Smooth muscle cell (in vitro differentiated cells): ENCODE data around the gene APOC1. TPM values are rescaled to one million over a fixed set of nuclear protein-coding genes. Genes with fewer than 3 reads are reported as not detected.

Experiments
- DNase-seq: peaks from one replicate; lab custom pipeline; 2025; ENCODE audit not compliant: unreplicated experiment; lab: John Stamatoyannopoulos, UW
- H2AFZ ChIP-seq: fragments of 200-600 bp; sonication (generic); 2 replicates; pipeline ENCODE4 v1.6.0; 2016; ENCODE audit warnings: antibody characterized with exemption, low read depth, mild to moderate bottlenecking
- H3F3A ChIP-seq: fragments of 200-600 bp; sonication (generic); 2 replicates; pipeline ENCODE4 v1.6.0; 2017; ENCODE audit warnings: antibody characterized with exemption, low read depth
- H3K27ac ChIP-seq: fragments of 200-600 bp; sonication (generic); 2 replicates; pipeline ENCODE4 v1.5.1; 2016; ENCODE audit warnings: low read depth, mild to moderate bottlenecking
- H3K27me3 ChIP-seq: fragments of 200-600 bp; sonication (generic); 2 replicates; pipeline ENCODE4 v1.6.1; 2016; ENCODE audit warnings: low read depth, mild to moderate bottlenecking
- H3K36me3 ChIP-seq: fragments of 200-600 bp; sonication (generic); 2 replicates; pipeline ENCODE4 v1.5.1; 2016; ENCODE audit warnings: low read depth
- H3K4me1 ChIP-seq: fragments of 200-600 bp; sonication (generic); 2 replicates; pipeline ENCODE4 v1.5.1; 2016; ENCODE audit warnings: low read depth
- H3K4me2 ChIP-seq: fragments of 200-600 bp; sonication (generic); 2 replicates; pipeline ENCODE4 v1.6.0; 2016; ENCODE audit warnings: mild to moderate bottlenecking
- H3K4me3 ChIP-seq: fragments of 200-600 bp; sonication (generic); 2 replicates; pipeline ENCODE4 v1.5.1; 2016; ENCODE audit warnings: mild to moderate bottlenecking
- H3K79me2 ChIP-seq: fragments of 200-600 bp; sonication (generic); 2 replicates; pipeline ENCODE4 v1.6.0; 2016; ENCODE audit warnings: low read depth, mild to moderate bottlenecking
- H3K9ac ChIP-seq: fragments of 200-600 bp; sonication (generic); 2 replicates; pipeline ENCODE4 v1.6.0; 2016; ENCODE audit warnings: low read depth
- H3K9me3 ChIP-seq: fragments of 200-600 bp; sonication (generic); replicated peaks from 2 replicates; pipeline ENCODE4 v1.5.1; 2016; ENCODE audit warnings: low read depth
- H4K20me1 ChIP-seq: fragments of 200-600 bp; sonication (generic); 2 replicates; pipeline ENCODE4 v1.6.0; 2016; ENCODE audit warnings: low read depth
- CTCF ChIP-seq: fragments of 200-600 bp; sonication (generic); IDR thresholded peaks from 2 replicates; pipeline ENCODE4 v1.5.1; 2017; ENCODE audit warnings: borderline replicate concordance, mild to moderate bottlenecking, antibody characterized with exemption; ENCODE audit not compliant: insufficient read depth, poor library complexity, severe bottlenecking
- WGBS: methylation state at CpG from one replicate; pipeline ENCODE4 v1.1.7; 2016; ENCODE audit warnings: low lambda C conversion rate; 5-methylcytosine and 5-hydroxymethylcytosine counted together
- polyA plus RNA-seq: library from polyadenylated mRNA; unstranded; fragments of >200 nt; fragmentation: Nextera tagmentation; extraction: Ambion mirVana; gene quantifications from 2 replicates; pipeline ENCODE4 v1.2.1, GENCODE V29; 2016
- total RNA-seq: library from RNA; depleted of rRNA; stranded (reverse); fragments of >200 nt; gene quantifications from 2 replicates; pipeline ENCODE4 v1.2.3, GENCODE V29; 2014

The APOC1 gene
- total and polyA plus RNA-seq, 2 experiments from 2014 or later: 8.0 to 31.5 TPM

- Histone ChIP-seq H3K4me2 (no peak overlapping the region), H3K79me2 (no peaks in the 10 kb centered on the region), H4K20me1 (no peaks in the 10 kb centered on the region), H3K27me3 (no peaks in the 10 kb centered on the region), H3K4me3 (no peak overlapping the region), H3K9me3 (no peaks in the 10 kb centered on the region), H3K36me3 (no peaks in the 10 kb centered on the region), H3F3A (peaks cover 11% of the 10 kb centered on the region), H3K27ac (no peak overlapping the region), H3K4me1 (no peaks in the 10 kb centered on the region), H2AFZ (no peak overlapping the region), H3K9ac (no peak overlapping the region)
- TF ChIP-seq CTCF: no peak
- no peak for DNase-seq
- WGBS: 53% methylated on average over 3 of the region's 15 CpGs
Measured at GRCh38 chr19:44903216-44903601, 11.2 kb upstream of the APOC1 start.

- Histone ChIP-seq H3K79me2 (no peaks in the 10 kb centered on the region), H3K4me1 (no peaks in the 10 kb centered on the region), H3K4me2 (no peak overlapping the region), H3K4me3 (no peak overlapping the region), H3K9me3 (no peaks in the 10 kb centered on the region), H2AFZ (no peak overlapping the region), H3K9ac (no peak overlapping the region), H4K20me1 (no peaks in the 10 kb centered on the region), H3F3A (peaks cover 11% of the 10 kb centered on the region), H3K27ac (no peak overlapping the region), H3K27me3 (no peaks in the 10 kb centered on the region), H3K36me3 (no peaks in the 10 kb centered on the region)
- DNase-seq: peak; percentile 67
- 27% methylated on average over 23 of the region's 24 CpGs for WGBS
- peak; percentile 99 for TF ChIP-seq CTCF
Measured at GRCh38 chr19:44903602-44904425, 10.6 kb upstream of the APOC1 start.

- peak; percentile 32 for TF ChIP-seq CTCF
- DNase-seq: no peak
Measured at GRCh38 chr19:44904426-44904994, 9.9 kb upstream of the APOC1 start.

More at GRCh38 chr19:44904426-44904994, 9.9 kb upstream of the APOC1 start:
- H3K27me3 ChIP-seq: no peaks in the 10 kb centered on the region
- H3K79me2 ChIP-seq: no peaks in the 10 kb centered on the region
- WGBS: 45% methylated on average over 12 of the region's 12 CpGs
- H3K4me2 ChIP-seq: no peak overlapping the region
- H3K36me3 ChIP-seq: no peaks in the 10 kb centered on the region
- peaks cover 11% of the 10 kb centered on the region for H3F3A ChIP-seq
- no peaks in the 10 kb centered on the region for H4K20me1 ChIP-seq
- H3K9ac ChIP-seq: no peak overlapping the region
- no peak overlapping the region for H3K27ac ChIP-seq
- no peak overlapping the region for H2AFZ ChIP-seq
- H3K9me3 ChIP-seq: no peaks in the 10 kb centered on the region
- H3K4me3 ChIP-seq: no peak overlapping the region
- H3K4me1 ChIP-seq: no peaks in the 10 kb centered on the region
